Esophagus muscularis mucosa (tissue), 4 donors: Measurements from ENCODE around the gene KHDC1L.

ENCODE experiments used
- CTCF ChIP-seq, 3 experiments: fragments of 200-600 bp in 2 of 3; fragments of 450-650 bp in 1 of 3; sonication (generic) in 2 of 3; IDR thresholded peaks; one replicate each; pipeline ENCODE4 v1.5.1; 2017 to 2019; ENCODE audit warnings: antibody characterized with exemption in 3 of 3, mild to moderate bottlenecking in 2 of 3, moderate library complexity in 1 of 3
- EP300 ChIP-seq: sonication (generic); formaldehyde crosslinking; IDR thresholded peaks from one replicate; pipeline ENCODE4 v1.6.1; 2017; ENCODE audit warnings: antibody characterized with exemption
- POLR2A ChIP-seq: fragments of 450-650 bp; IDR thresholded peaks from one replicate; pipeline ENCODE4 v1.6.1; 2017; ENCODE audit warnings: antibody characterized with exemption, moderate library complexity, mild to moderate bottlenecking, low read depth
- POLR2AphosphoS5 ChIP-seq, 2 donors: sonication (generic); formaldehyde crosslinking; IDR thresholded peaks; one replicate each; pipeline ENCODE4 v1.6.1; 2017; ENCODE audit warnings: antibody characterized with exemption in 2 of 2

- TF ChIP-seq POLR2A (no peak), CTCF (IDR thresholded peaks at IDR 0.05) (no peak), POLR2AphosphoS5 (IDR thresholded peaks at IDR 0.05) (no peak), EP300 (no peak)
Observed at GRCh38 chr6:73252703-73253102, 27.4 kb upstream of the KHDC1L start.
